Natural killer cell (primary cell): ENCODE results near the gene CCR7. TPM values are rescaled to one million over a fixed set of nuclear protein-coding genes. Genes with fewer than 3 reads are reported as not detected.

ENCODE experiments used
- ATAC-seq, 3 donors: fragments of 150-1000 bp in 2 of 3; fragments of 200-7000 bp in 1 of 3; cut with Tn5 transposase; 1 replicate in 1 of 3; 2 replicates in 2 of 3; pipeline ENCODE4 v1.10.0; 2021; ENCODE audit warnings: mild to moderate bottlenecking in 2 of 3, moderate library complexity in 2 of 3
- DNase-seq, 2 donors: peaks; one replicate each; pipeline versions ENCODE4 v3.0.0 to v3.0.0-alpha.2; 2013 to 2021; ENCODE audit warnings: mixed read lengths in 1 of 2
- H3K27ac ChIP-seq: one replicate; pipeline ENCODE4 v1.5.1; 2013; ENCODE audit warnings: mild to moderate bottlenecking, low read length
- H3K27me3 ChIP-seq: one replicate; pipeline ENCODE4 v1.6.1; 2013; ENCODE audit warnings: low read length; ENCODE audit not compliant: control insufficient read depth, insufficient read depth
- H3K36me3 ChIP-seq: one replicate; pipeline ENCODE4 v1.6.1; 2013; ENCODE audit warnings: low read length; ENCODE audit not compliant: control insufficient read depth, insufficient read depth
- H3K4me1 ChIP-seq: one replicate; pipeline ENCODE4 v1.6.1; 2013; ENCODE audit warnings: low read length; ENCODE audit not compliant: control insufficient read depth, insufficient read depth
- H3K4me3 ChIP-seq: one replicate; pipeline ENCODE4 v1.5.1; 2013; ENCODE audit warnings: low read length
- H3K9me3 ChIP-seq: one replicate; pipeline ENCODE4 v1.6.1; 2013; ENCODE audit warnings: low read length; ENCODE audit not compliant: control insufficient read depth, insufficient read depth
- H3K27ac Mint-ChIP-seq, 2 donors: one replicate each; pipeline ENCODE4 v1.8.0; 2022; ENCODE audit warnings: mild to moderate bottlenecking in 2 of 2, mixed read lengths in 2 of 2, moderate library complexity in 1 of 2
- H3K27me3 Mint-ChIP-seq, 2 donors: one replicate each; pipeline ENCODE4 v1.8.0; 2022; ENCODE audit warnings: low read depth in 2 of 2, mixed read lengths in 2 of 2
- H3K36me3 Mint-ChIP-seq: one replicate; pipeline ENCODE4 v1.8.0; 2022; ENCODE audit warnings: mixed read lengths
- H3K4me1 Mint-ChIP-seq, 2 donors: one replicate each; pipeline ENCODE4 v1.8.0; 2022; ENCODE audit warnings: mixed read lengths in 2 of 2
- H3K4me3 Mint-ChIP-seq: one replicate; pipeline ENCODE4 v1.8.0; 2022; ENCODE audit warnings: mild to moderate bottlenecking, moderate library complexity, mixed read lengths
- H3K9me3 Mint-ChIP-seq, 2 donors: one replicate each; pipeline ENCODE4 v1.8.0; 2022; ENCODE audit warnings: mixed read lengths in 2 of 2
- CTCF ChIP-seq: fragments of 200-600 bp; IDR thresholded peaks from one replicate; pipeline ENCODE4 v1.8.0; 2022; ENCODE audit warnings: antibody characterized with exemption
- WGBS: methylation state at CpG from one replicate; pipeline ENCODE4 v1.1.7; 2013; ENCODE audit warnings: missing lambda C conversion rate; ENCODE audit not compliant: insufficient coverage; 5-methylcytosine and 5-hydroxymethylcytosine counted together
- intact Hi-C: fragments of 100-400 bp; cut with micrococcal nuclease; formaldehyde crosslinking; loops from one replicate; pipeline ENCODE4 v1.14.2; 2022
- total RNA-seq, 4 donors: library from RNA; stranded (reverse); fragments of 120-200 nt in 1 of 4; gene quantifications; one replicate each; pipeline versions ENCODE4 v1.2.3 to v1.2.4, GENCODE V29; 2013 to 2022

Gene CCR7
- total RNA-seq, 3 donors from 2014 or later (not counting 1 experiment from before 2014, with no cell fraction given) = 3.2 to 8.0 (median 6.6) TPM

GRCh38 chr17:40605306-40605705, 40.0 kb upstream of the CCR7 start:
- Histone ChIP-seq H3K9me3 (no peaks in the 10 kb centered on the region), H3K4me1 (peaks cover 63% of the 10 kb centered on the region), H3K27ac (peak overlapping the region; percentile 34), H3K36me3 (no peaks in the 10 kb centered on the region), H3K4me3 (no peak overlapping the region), H3K27me3 (no peaks in the 10 kb centered on the region)
- ATAC-seq = no peak
- 65% methylated on average over 6 of the region's 6 CpGs for WGBS
- H3K27ac Mint-ChIP-seq = peak overlapping the region; percentile 34 to 70
- intact Hi-C loops = loop anchor here (5.0 kb wide), 1 partner anchor 42 kb away; the partner anchor contains the start of gene SMARCE1
- peaks cover 43% of the 10 kb centered on the region in 2 donors for H3K4me1 Mint-ChIP-seq
- no peaks in the 10 kb centered on the region for H3K9me3 Mint-ChIP-seq
- H3K4me3 Mint-ChIP-seq = no peak overlapping the region
- no peaks in the 10 kb centered on the region for H3K36me3 Mint-ChIP-seq
- TF ChIP-seq CTCF = no peak
- DNase-seq = peak in 1 of 2 donors; percentile 79
- peaks cover 0 to 3% of the 10 kb centered on the region in 2 donors for H3K27me3 Mint-ChIP-seq

- peaks cover 36 to 38% of the 10 kb centered on the region in 2 donors for H3K4me1 Mint-ChIP-seq
- 96% methylated on average over 8 of the region's 8 CpGs for WGBS
- peaks cover 0 to 3% of the 10 kb centered on the region in 2 donors for H3K27me3 Mint-ChIP-seq
- intact Hi-C loops = loop anchor here (5.0 kb wide), 1 partner anchor 43 kb away; the partner anchor contains the start of gene SMARCE1
- Histone ChIP-seq H3K27me3 (no peaks in the 10 kb centered on the region), H3K4me3 (no peak overlapping the region), H3K4me1 (peaks cover 66% of the 10 kb centered on the region), H3K27ac (peak overlapping the region; percentile 34), H3K36me3 (no peaks in the 10 kb centered on the region), H3K9me3 (no peaks in the 10 kb centered on the region)
- H3K36me3 Mint-ChIP-seq = no peaks in the 10 kb centered on the region
- TF ChIP-seq CTCF = no peak
- H3K9me3 Mint-ChIP-seq = no peaks in the 10 kb centered on the region
- no peak overlapping the region for H3K4me3 Mint-ChIP-seq
- no peak for DNase-seq
- peak overlapping the region in 1 of 2 donors; percentile 70 for H3K27ac Mint-ChIP-seq
- no peak for ATAC-seq
These were observed 39.2 kb upstream of the CCR7 start for GRCh38 chr17:40604327-40605080.

GRCh38 chr17:40602445-40603443, 37.5 kb upstream of the CCR7 start:
- Histone ChIP-seq H3K27me3 (no peaks in the 10 kb centered on the region), H3K4me1 (peaks cover 69% of the 10 kb centered on the region), H3K36me3 (no peaks in the 10 kb centered on the region), H3K27ac (peak overlapping the region; percentile 35), H3K9me3 (no peaks in the 10 kb centered on the region), H3K4me3 (no peak overlapping the region)
- Mint-ChIP-seq H3K4me1 (peaks cover 18 to 21% of the 10 kb centered on the region in 2 donors), H3K4me3 (no peak overlapping the region), H3K36me3 (no peaks in the 10 kb centered on the region), H3K9me3 (no peaks in the 10 kb centered on the region), H3K27me3 (peaks cover 0 to 5% of the 10 kb centered on the region in 2 donors), H3K27ac (no peak overlapping the region)
- intact Hi-C loops = no loop called here
- no peak for TF ChIP-seq CTCF
- ATAC-seq (no peak), DNase-seq (peak in 1 of 2 donors; percentile 85)
- WGBS = 80% methylated on average over 22 of the region's 22 CpGs
